ENCODE measurements around the gene VSIG8.

- TF ChIP-seq CTCF (IDR thresholded peaks at IDR 0.05; ENCODE audit: low read length), result no peak
- no peak for TF ChIP-seq EZH2 (optimal IDR thresholded peaks at IDR 0.05; ENCODE audit: low read depth, low read length)
- TF ChIP-seq EZH2phosphoT487 (IDR thresholded peaks at IDR 0.05; ENCODE audit: low read length), result no peak
Observed at GRCh38 chr1:159892944-159893343, 30.5 kb upstream of the VSIG8 start.

Measured in MM.1S (cell line).